H1 (cell line): Measurements from ENCODE around the gene KCNK7. TPM values are rescaled to one million over a fixed set of nuclear protein-coding genes. Genes with fewer than 3 reads are reported as not detected.

Experiments used
- CTCF ChIA-PET: fragments of 300-600 bp; sonication (Branson Sonifier 250); formaldehyde crosslinking; loops from one replicate; lab custom pipeline; 2021; ENCODE audit not compliant: partially characterized antibody; lab: Charles Lee
- POLR2A ChIA-PET: fragments of 300-600 bp; sonication (Branson Sonifier 250); formaldehyde crosslinking; loops from one replicate; lab custom pipeline; 2021; ENCODE audit warnings: inconsistent platforms; ENCODE audit not compliant: partially characterized antibody; lab: Charles Lee
- DNase-seq, 2 experiments: peaks; one replicate each; pipeline versions ENCODE4 v3.0.0 to v3.0.0-alpha.2; 2010 to 2022; ENCODE audit warnings: low spot score in 2 of 2, low read depth in 1 of 2, mixed read lengths in 1 of 2
- FAIRE-seq: peaks from 2 replicates; lab custom pipeline; 2011; peaks lifted over from hg19 to GRCh38; lab: Jason Lieb, UNC
- H2AFZ ChIP-seq: 2 replicates; pipeline ENCODE4 v1.8.1; 2012; ENCODE audit warnings: low read length, inconsistent platforms
- H2AK5ac ChIP-seq: 2 replicates; pipeline ENCODE4 v1.6.1; 2013; ENCODE audit warnings: low read depth, low read length
- H2BK120ac ChIP-seq: replicated peaks from 2 replicates; pipeline ENCODE3; 2013; ENCODE audit warnings: low read depth, low read length, inconsistent platforms
- H2BK12ac ChIP-seq: 2 replicates; pipeline ENCODE4 v1.6.1; 2013; ENCODE audit warnings: low read depth, low read length
- H2BK15ac ChIP-seq: 2 replicates; pipeline ENCODE4 v1.6.1; 2013; ENCODE audit warnings: low read length
- H2BK20ac ChIP-seq: 2 replicates; pipeline ENCODE4 v1.6.1; 2013; ENCODE audit warnings: low read length
- H2BK5ac ChIP-seq: 2 replicates; pipeline ENCODE4 v1.6.1; 2013; ENCODE audit warnings: low read depth, low read length
- H3K14ac ChIP-seq: 2 replicates; pipeline ENCODE4 v1.6.1; 2013; ENCODE audit warnings: inconsistent platforms; ENCODE audit not compliant: insufficient read length
- H3K18ac ChIP-seq: 2 replicates; pipeline ENCODE4 v1.6.1; 2013; ENCODE audit warnings: low read length; ENCODE audit errors: extremely low read depth
- H3K23ac ChIP-seq: 2 replicates; pipeline ENCODE4 v1.6.1; 2013; ENCODE audit warnings: inconsistent platforms; ENCODE audit not compliant: insufficient read length
- H3K23me2 ChIP-seq: 2 replicates; pipeline ENCODE4 v1.6.1; 2013; ENCODE audit warnings: low read depth, low read length
- H3K27ac ChIP-seq: 2 replicates; pipeline ENCODE4 v1.6.1; 2011; ENCODE audit warnings: low read depth, low read length, inconsistent platforms
- H3K27me3 ChIP-seq, 4 experiments: replicated peaks in 1 of 4; 1 replicate in 1 of 4; 2 replicates in 3 of 4; pipeline versions ENCODE4 v1.6.1 to v1.8.1; 2011 to 2013; ENCODE audit warnings: low read length in 3 of 4, mild to moderate bottlenecking in 3 of 4, inconsistent platforms in 2 of 4, mixed read lengths in 2 of 4, moderate library complexity in 1 of 4; ENCODE audit not compliant: control insufficient read depth in 3 of 4, insufficient read depth in 3 of 4; ENCODE audit errors: extremely low read depth in 1 of 4
- H3K36me3 ChIP-seq, 4 experiments: 2 replicates each; pipeline versions ENCODE4 v1.6.1 to v1.8.1; 2011 to 2013; ENCODE audit warnings: mild to moderate bottlenecking in 4 of 4, low read length in 3 of 4, moderate library complexity in 2 of 4, control low read depth in 1 of 4, inconsistent platforms in 1 of 4; ENCODE audit not compliant: insufficient read depth in 4 of 4, control insufficient read depth in 2 of 4
- H3K4ac ChIP-seq: replicated peaks from 2 replicates; pipeline ENCODE3; 2013; ENCODE audit warnings: low read length, low read depth, mixed read lengths, inconsistent platforms; ENCODE audit not compliant: insufficient read length
- H3K4me1 ChIP-seq, 4 experiments: replicated peaks in 1 of 4; 1 replicate in 1 of 4; 2 replicates in 3 of 4; pipeline versions ENCODE4 v1.6.1 to v1.8.1; 2011 to 2013; ENCODE audit warnings: low read length in 3 of 4, inconsistent platforms in 2 of 4, mixed read lengths in 1 of 4; ENCODE audit not compliant: insufficient read depth in 4 of 4, control insufficient read depth in 3 of 4
- H3K4me2 ChIP-seq, 2 experiments: 2 replicates each; pipeline versions ENCODE4 v1.6.1 to v1.8.1; 2011 to 2013; ENCODE audit warnings: low read depth in 2 of 2, low read length in 2 of 2, control low read depth in 1 of 2, inconsistent platforms in 1 of 2, mild to moderate bottlenecking in 1 of 2; ENCODE audit not compliant: insufficient read depth in 1 of 2
- H3K4me3 ChIP-seq, 4 experiments: fragments of 200-600, 300-600 bp in 1 of 4; sonication (generic), shearing (Covaris generic), sonication (Bioruptor Twin) in 1 of 4; 2 replicates each; pipeline versions ENCODE4 v1.5.1 to v1.8.1; 2011 to 2016; ENCODE audit warnings: low read length in 4 of 4, low read depth in 3 of 4, control low read depth in 2 of 4, inconsistent platforms in 2 of 4, mild to moderate bottlenecking in 2 of 4, mixed read lengths in 1 of 4, moderate library complexity in 1 of 4; ENCODE audit not compliant: insufficient read depth in 2 of 4; ENCODE audit errors: extremely low read depth in 1 of 4
- H3K56ac ChIP-seq: replicated peaks from 2 replicates; pipeline ENCODE3; 2013; ENCODE audit warnings: low read depth, mild to moderate bottlenecking, mixed read lengths, low read length, inconsistent platforms; ENCODE audit not compliant: insufficient read length
- H3K79me1 ChIP-seq: 2 replicates; pipeline ENCODE4 v1.6.1; 2013; ENCODE audit warnings: low read depth, low read length, control low read depth
- H3K79me2 ChIP-seq, 2 experiments: 2 replicates each; pipeline versions ENCODE4 v1.6.1 to v1.8.1; 2012 to 2013; ENCODE audit warnings: low read length in 2 of 2, mild to moderate bottlenecking in 2 of 2, inconsistent platforms in 1 of 2; ENCODE audit not compliant: insufficient read depth in 2 of 2, control insufficient read depth in 1 of 2
- H3K9ac ChIP-seq, 4 experiments: replicated peaks in 1 of 4; 1 replicate in 1 of 4; 2 replicates in 3 of 4; pipeline versions ENCODE4 v1.6.1 to v1.8.1; 2011 to 2013; ENCODE audit warnings: low read depth in 3 of 4, low read length in 3 of 4, control low read depth in 2 of 4, mild to moderate bottlenecking in 2 of 4, moderate library complexity in 2 of 4, inconsistent platforms in 1 of 4; ENCODE audit errors: extremely low read depth in 1 of 4
- H3K9me3 ChIP-seq, 2 experiments: 2 replicates each; pipeline versions ENCODE4 v1.6.1 to v1.8.1; 2012 to 2013; ENCODE audit warnings: mild to moderate bottlenecking in 2 of 2, moderate library complexity in 2 of 2, control low read depth in 1 of 2, inconsistent platforms in 1 of 2, low read depth in 1 of 2, low read length in 1 of 2, mixed read lengths in 1 of 2; ENCODE audit not compliant: insufficient read depth in 2 of 2
- H4K20me1 ChIP-seq, 2 experiments: replicated peaks in 1 of 2; 2 replicates each; pipeline versions ENCODE3 to v1.8.1; 2011 to 2013; ENCODE audit warnings: inconsistent platforms in 2 of 2, low read length in 2 of 2, mild to moderate bottlenecking in 1 of 2; ENCODE audit not compliant: insufficient read depth in 2 of 2, control insufficient read depth in 1 of 2
- H4K5ac ChIP-seq: 2 replicates; pipeline ENCODE4 v1.6.1; 2013; ENCODE audit warnings: low read length, low read depth, mixed read lengths, inconsistent platforms; ENCODE audit not compliant: insufficient read length
- H4K8ac ChIP-seq: 2 replicates; pipeline ENCODE4 v1.8.0; 2013; ENCODE audit warnings: mild to moderate bottlenecking, moderate library complexity, low read length, inconsistent platforms; ENCODE audit not compliant: insufficient read depth; ENCODE audit errors: extremely low read depth
- H4K91ac ChIP-seq: replicated peaks from 2 replicates; pipeline ENCODE3; 2013; ENCODE audit warnings: low read length, mixed read lengths, inconsistent platforms; ENCODE audit not compliant: insufficient read length
- ATF3 ChIP-seq: IDR thresholded peaks from 2 replicates; pipeline ENCODE4 v1.6.1; 2011; ENCODE audit warnings: low read depth, mild to moderate bottlenecking, low read length; ENCODE audit not compliant: insufficient read depth
- CBX5 ChIP-seq: fragments of 300-800, 300-1000 bp; sonication (generic); IDR thresholded peaks from 2 replicates; pipeline ENCODE4 v1.7.1; 2016; ENCODE audit warnings: antibody characterized with exemption, low read length, low read depth
- CBX8 ChIP-seq: fragments of 300-800, 300-1000 bp; sonication (generic); IDR thresholded peaks from 2 replicates; pipeline ENCODE4 v1.7.1; 2016; ENCODE audit warnings: low read depth, low read length, borderline replicate concordance
- CEBPB ChIP-seq: IDR thresholded peaks from 2 replicates; pipeline ENCODE4 v1.6.1; 2012; ENCODE audit warnings: low read depth, low read length
- CHD2 ChIP-seq: IDR thresholded peaks from 2 replicates; pipeline ENCODE4 v1.6.1; 2012; ENCODE audit warnings: low read length, improper control_type of control experiment
- GABPA ChIP-seq: IDR thresholded peaks from 2 replicates; pipeline ENCODE4 v1.6.1; 2011; ENCODE audit warnings: mild to moderate bottlenecking, low read length, moderate library complexity, borderline replicate concordance; ENCODE audit not compliant: insufficient read depth
- PHF8 ChIP-seq: fragments of 200-600 bp; sonication (generic); conservative IDR thresholded peaks from 2 replicates; pipeline ENCODE4 v1.7.1; 2012; ENCODE audit warnings: low read depth, mild to moderate bottlenecking, inconsistent platforms, low read length, moderate library complexity
- SAP30 ChIP-seq: fragments of 300-600 bp; sonication (generic); IDR thresholded peaks from 2 replicates; pipeline ENCODE4 v1.7.1; 2012; ENCODE audit warnings: low read length, moderate library complexity, mild to moderate bottlenecking, inconsistent platforms; ENCODE audit not compliant: insufficient read depth, insufficient replicate concordance
- SRF ChIP-seq: IDR thresholded peaks from 2 replicates; pipeline ENCODE4 v1.6.1; 2011; ENCODE audit warnings: mild to moderate bottlenecking, low read depth, low read length, moderate library complexity
- WGBS, 2 experiments: shearing (Covaris generic) in 1 of 2; methylation state at CpG; one replicate each; pipeline versions ENCODE4 v1.1.6 to v1.1.7; 2013 to 2015; ENCODE audit warnings: low lambda C conversion rate in 2 of 2, mixed read lengths in 2 of 2, inconsistent platforms in 1 of 2, low coverage in 1 of 2, missing lambda C conversion rate in 1 of 2; ENCODE audit not compliant: insufficient replicate concordance in 2 of 2, insufficient coverage in 1 of 2, insufficient read length in 1 of 2; ENCODE audit errors: extremely low coverage in 1 of 2, missing lambda C conversion rate in 1 of 2; 5-methylcytosine and 5-hydroxymethylcytosine counted together
- polyA plus RNA-seq, 7 experiments: library from polyadenylated mRNA; depleted of rRNA in 3 of 7; stranded (reverse) in 5 of 7; unstranded in 2 of 7; fragments of >200 nt in 5 of 7; fragments of 200-250 nt in 2 of 7; gene quantifications; 1 replicate in 5 of 7; 2 replicates in 1 of 7; 4 replicates in 1 of 7; pipeline versions ENCODE4 v1.2.1 to v1.2.3, GENCODE V29; 2011 to 2013; ENCODE audit warnings: missing spikeins in 2 of 7, mixed read lengths in 2 of 7
- total RNA-seq: library from RNA; stranded (reverse); fragmentation: NEBNext Ultra II Directional; extraction: Animal tissue kit (Norgen Biotek cat#: 25700); gene quantifications from 2 replicates; pipeline ENCODE4 v1.2.1, GENCODE V29; 2021

KCNK7 gene
- total and polyA plus RNA-seq, 2 of the 8 experiments (the other 6 are each of a cell fraction or from before 2014, with no cell fraction given): 0.74 to 1.0 TPM

- H3K27me3 ChIP-seq: peaks cover 10 to 53% (median 37%) of the 10 kb centered on the region in 4 experiments
- H3K36me3 ChIP-seq: no peaks in the 10 kb centered on the region
- DNase-seq: no peak
- H2BK120ac ChIP-seq: no peak overlapping the region
- no peak overlapping the region for H2BK20ac ChIP-seq
- 87% methylated on average over 3 of the region's 3 CpGs; no CpG with 5 or more reads in 1 of the 2 experiments for WGBS, 2 experiments
- no peak overlapping the region for H3K23ac ChIP-seq
- no peak overlapping the region for H2BK15ac ChIP-seq
- no peak overlapping the region for H3K18ac ChIP-seq
- no peak overlapping the region for H3K4me3 ChIP-seq
- H3K27ac ChIP-seq: no peak overlapping the region
- H3K23me2 ChIP-seq: peaks cover 8% of the 10 kb centered on the region; the same call in 1 of the 2 replicates
- H3K4me2 ChIP-seq: no peak overlapping the region
- no peak overlapping the region for H3K9ac ChIP-seq
- no peaks in the 10 kb centered on the region for H3K79me1 ChIP-seq
- no peak overlapping the region for H2AFZ ChIP-seq
- ChIA-PET POLR2A (interaction anchor here (0.7 kb wide), 1 partner anchor 38 kb away, joined by 3 read pairs; no protein-coding TSS in a partner anchor), CTCF (interaction anchor here (0.6 to 7.2 kb wide), 5 partner anchors 11 to 466 kb away, joined by 3 to 97 read pairs (median 5); no protein-coding TSS in a partner anchor)
- H3K4ac ChIP-seq: no peak overlapping the region
- no peak overlapping the region for H2BK5ac ChIP-seq
- no peak overlapping the region for H4K8ac ChIP-seq
- no peaks in the 10 kb centered on the region for H3K79me2 ChIP-seq
- H4K5ac ChIP-seq: no peak overlapping the region
- peak overlapping the region; percentile 53; the same call in 1 of the 2 replicates for H2AK5ac ChIP-seq
- no peak overlapping the region for H4K91ac ChIP-seq
- peaks cover 8 to 16% (median 10%) of the 10 kb centered on the region in 4 experiments; a peak in 6 of 7 replicates for H3K4me1 ChIP-seq
- no peak for FAIRE-seq
- no peak overlapping the region for H3K14ac ChIP-seq
- H2BK12ac ChIP-seq: peak overlapping the region; percentile 68; the same call in 1 of the 2 replicates
- H3K56ac ChIP-seq: no peak overlapping the region
- H4K20me1 ChIP-seq: peaks cover 2 to 7% of the 10 kb centered on the region in 2 experiments
- TF ChIP-seq SAP30 (no peak), CBX5 (no peak), CEBPB (no peak), CHD2 (no peak), ATF3 (no peak), SRF (no peak), PHF8 (no peak), CBX8 (no peak), GABPA (no peak)
- H3K9me3 ChIP-seq: no peaks in the 10 kb centered on the region
Measured at GRCh38 chr11:65578667-65579066, 16.9 kb downstream of the KCNK7 start.
